HFFc6 (cell line): ENCODE measurements around the gene THRB. TPM values are rescaled to one million over a fixed set of nuclear protein-coding genes. Genes with fewer than 3 reads are reported as not detected.

ENCODE experiments used
- DNase-seq: peaks from one replicate; pipeline ENCODE4 v3.0.0-alpha.2; 2018
- H3K27ac Mint-ChIP-seq: 2 replicates; pipeline ENCODE4 v1.8.0; 2020; ENCODE audit warnings: mild to moderate bottlenecking, mixed read lengths
- H3K27me3 Mint-ChIP-seq: 2 replicates; pipeline ENCODE4 v1.8.0; 2021; ENCODE audit warnings: mild to moderate bottlenecking, moderate library complexity, mixed read lengths; ENCODE audit not compliant: insufficient read depth
- H3K36me3 Mint-ChIP-seq: 2 replicates; pipeline ENCODE4 v1.8.0; 2021; ENCODE audit warnings: low read depth, mixed read lengths
- H3K4me1 Mint-ChIP-seq: 2 replicates; pipeline ENCODE4 v1.8.0; 2020; ENCODE audit warnings: low read depth, mixed read lengths
- H3K4me3 Mint-ChIP-seq: 2 replicates; pipeline ENCODE4 v1.8.0; 2020; ENCODE audit warnings: mild to moderate bottlenecking, moderate library complexity, mixed read lengths
- H3K9me3 Mint-ChIP-seq: 2 replicates; pipeline ENCODE4 v1.8.0; 2020; ENCODE audit warnings: mild to moderate bottlenecking, mixed read lengths
- CTCF ChIP-seq: fragments of 200-600 bp; sonication (generic); IDR thresholded peaks from 2 replicates; pipeline ENCODE4 v1.5.0; 2021; ENCODE audit warnings: antibody characterized with exemption, mild to moderate bottlenecking
- total RNA-seq, 6 experiments: library from RNA; stranded (reverse); fragmentation: NEBNext Ultra II Directional; extraction: Animal tissue kit (Norgen Biotek cat#: 25700); gene quantifications; 2 replicates in 1 of 6; 3 replicates in 5 of 6; pipeline ENCODE4 v1.2.3, GENCODE V29; 2021

Gene THRB
- total RNA-seq, 6 experiments from 2014 or later = not detected

GRCh38 chr3:24496529-24497482 is 2.2 kb upstream of the THRB start:
- Mint-ChIP-seq H3K9me3 (no peaks in the 10 kb centered on the region; the same call in 1 of the 2 replicates), H3K27me3 (peaks cover 15% of the 10 kb centered on the region), H3K27ac (no peak overlapping the region), H3K4me1 (no peaks in the 10 kb centered on the region), H3K4me3 (no peak overlapping the region), H3K36me3 (no peaks in the 10 kb centered on the region)
- peak; percentile 44; the same call in 1 of the 2 replicates for TF ChIP-seq CTCF
- peak; percentile 2 for DNase-seq

- TF ChIP-seq CTCF = no peak; the same call in 1 of the 2 replicates
- Mint-ChIP-seq H3K4me1 (no peaks in the 10 kb centered on the region), H3K4me3 (no peak overlapping the region), H3K36me3 (no peaks in the 10 kb centered on the region), H3K27ac (no peak overlapping the region), H3K27me3 (peaks cover 15% of the 10 kb centered on the region), H3K9me3 (no peaks in the 10 kb centered on the region; the same call in 1 of the 2 replicates)
- DNase-seq = no peak
Measured at GRCh38 chr3:24495326-24495994, 810 bp upstream of the THRB start.

- DNase-seq = no peak
- H3K9me3 Mint-ChIP-seq = no peaks in the 10 kb centered on the region; the same call in 1 of the 2 replicates
- H3K27me3 Mint-ChIP-seq = peaks cover 15% of the 10 kb centered on the region
- no peaks in the 10 kb centered on the region for H3K36me3 Mint-ChIP-seq
- no peaks in the 10 kb centered on the region for H3K4me1 Mint-ChIP-seq
- H3K27ac Mint-ChIP-seq = no peak overlapping the region
- no peak for TF ChIP-seq CTCF
- no peak overlapping the region for H3K4me3 Mint-ChIP-seq
Measured at GRCh38 chr3:24493746-24494617, 668 bp downstream of the THRB start.

- TF ChIP-seq CTCF = no peak
- no peak for DNase-seq
- Mint-ChIP-seq H3K27me3 (peaks cover 15% of the 10 kb centered on the region), H3K4me1 (no peaks in the 10 kb centered on the region), H3K9me3 (no peaks in the 10 kb centered on the region; the same call in 1 of the 2 replicates), H3K4me3 (no peak overlapping the region), H3K27ac (no peak overlapping the region), H3K36me3 (no peaks in the 10 kb centered on the region)
Measured at GRCh38 chr3:24492971-24493551, 1.6 kb downstream of the THRB start.

- DNase-seq = no peak
- Mint-ChIP-seq H3K9me3 (no peaks in the 10 kb centered on the region; the same call in 1 of the 2 replicates), H3K36me3 (no peaks in the 10 kb centered on the region), H3K27ac (no peak overlapping the region), H3K4me3 (no peak overlapping the region), H3K4me1 (no peaks in the 10 kb centered on the region), H3K27me3 (peaks cover 11% of the 10 kb centered on the region; the same call in 1 of the 2 replicates)
- TF ChIP-seq CTCF = no peak
Measured at GRCh38 chr3:24490151-24490550, 4.5 kb downstream of the THRB start.
